Neuronal stem cell (in vitro differentiated cells): ENCODE results near the gene GRIN2A.
"Not testable (repeated sequence)": the region's sequence is repeated elsewhere in the genome, so short reads cannot be mapped to it uniquely, and the experiment has no call there.

Experiments
- DNase-seq: peaks from one replicate; pipeline ENCODE4 v3.0.0-alpha.2; 2013; ENCODE audit warnings: low spot score
- H2AFZ ChIP-seq: one replicate; pipeline ENCODE4 v1.6.1; 2013; ENCODE audit warnings: mild to moderate bottlenecking, low read length, inconsistent platforms
- H2AK5ac ChIP-seq: 2 replicates; pipeline ENCODE4 v1.6.1; 2013; ENCODE audit warnings: low read depth, mild to moderate bottlenecking, inconsistent platforms, low read length, moderate library complexity, mixed read lengths
- H2BK120ac ChIP-seq: 2 replicates; pipeline ENCODE4 v1.6.1; 2013; ENCODE audit warnings: low read depth, mild to moderate bottlenecking, inconsistent platforms, low read length, moderate library complexity, mixed read lengths
- H2BK12ac ChIP-seq: one replicate; pipeline ENCODE4 v1.6.1; 2013; ENCODE audit warnings: low read length, inconsistent platforms
- H2BK15ac ChIP-seq: 2 replicates; pipeline ENCODE4 v1.6.1; 2013; ENCODE audit warnings: mild to moderate bottlenecking, low read length, inconsistent platforms, mixed read lengths
- H2BK5ac ChIP-seq: one replicate; pipeline ENCODE4 v1.6.1; 2013; ENCODE audit warnings: inconsistent platforms, mild to moderate bottlenecking, low read length, moderate library complexity
- H3K14ac ChIP-seq: one replicate; pipeline ENCODE4 v1.6.1; 2013; ENCODE audit warnings: low read length, inconsistent platforms
- H3K18ac ChIP-seq: 2 replicates; pipeline ENCODE4 v1.6.1; 2013; ENCODE audit warnings: low read length, inconsistent platforms
- H3K23ac ChIP-seq: 2 replicates; pipeline ENCODE4 v1.6.1; 2013; ENCODE audit warnings: low read depth, mild to moderate bottlenecking, mixed read lengths, low read length, inconsistent platforms; ENCODE audit not compliant: poor library complexity
- H3K27ac ChIP-seq: replicated peaks from 3 replicates; pipeline ENCODE4 v1.5.1; 2013; ENCODE audit warnings: low read length, inconsistent platforms
- H3K27me3 ChIP-seq, 3 experiments: 2 replicates each; pipeline ENCODE4 v1.6.1; 2013; ENCODE audit warnings: low read length in 3 of 3, mild to moderate bottlenecking in 2 of 3, inconsistent platforms in 1 of 3, low read depth in 1 of 3, mixed read lengths in 1 of 3, moderate library complexity in 1 of 3; ENCODE audit not compliant: control insufficient read depth in 3 of 3, insufficient read depth in 3 of 3
- H3K36me3 ChIP-seq, 2 donors: replicated peaks in 1 of 2; 2 replicates each; pipeline ENCODE4 v1.6.1; 2013; ENCODE audit warnings: low read length in 2 of 2; ENCODE audit not compliant: control insufficient read depth in 2 of 2, insufficient read depth in 2 of 2
- H3K4ac ChIP-seq: 2 replicates; pipeline ENCODE4 v1.6.1; 2013; ENCODE audit warnings: inconsistent platforms, mild to moderate bottlenecking, low read length, moderate library complexity
- H3K4me1 ChIP-seq, 2 donors: 1 replicate in 1 of 2; 2 replicates in 1 of 2; pipeline ENCODE4 v1.6.1; 2013; ENCODE audit warnings: low read length in 2 of 2, low read depth in 1 of 2; ENCODE audit not compliant: control insufficient read depth in 2 of 2, insufficient read depth in 1 of 2
- H3K4me2 ChIP-seq: one replicate; pipeline ENCODE4 v1.6.1; 2013; ENCODE audit warnings: mild to moderate bottlenecking, low read length, inconsistent platforms; ENCODE audit not compliant: insufficient read depth, poor library complexity, severe bottlenecking
- H3K4me3 ChIP-seq, 2 donors: 2 replicates each; pipeline ENCODE4 v1.5.1; 2013; ENCODE audit warnings: low read length in 2 of 2, mild to moderate bottlenecking in 2 of 2, inconsistent platforms in 1 of 2, moderate library complexity in 1 of 2
- H3K79me1 ChIP-seq: one replicate; pipeline ENCODE4 v1.6.1; 2013; ENCODE audit warnings: low read depth, mild to moderate bottlenecking, inconsistent platforms, low read length, moderate library complexity
- H3K9ac ChIP-seq: one replicate; pipeline ENCODE4 v1.6.1; 2013; ENCODE audit warnings: mild to moderate bottlenecking, low read depth, low read length, inconsistent platforms; ENCODE audit not compliant: poor library complexity
- H3K9me3 ChIP-seq, 2 donors: replicated peaks in 1 of 2; 2 replicates each; pipeline versions ENCODE3 to v1.6.1; 2013; ENCODE audit warnings: low read length in 2 of 2, mild to moderate bottlenecking in 2 of 2, inconsistent platforms in 1 of 2, low read depth in 1 of 2, mixed read lengths in 1 of 2, moderate library complexity in 1 of 2; ENCODE audit not compliant: control insufficient read depth in 2 of 2, insufficient read depth in 1 of 2
- H4K8ac ChIP-seq: one replicate; pipeline ENCODE4 v1.6.1; 2013; ENCODE audit warnings: low read depth, mild to moderate bottlenecking, inconsistent platforms, low read length, moderate library complexity
- H4K91ac ChIP-seq: one replicate; pipeline ENCODE4 v1.6.1; 2013; ENCODE audit warnings: low read length, low read depth, mild to moderate bottlenecking, inconsistent platforms; ENCODE audit not compliant: poor library complexity
- WGBS, 2 donors: extraction: QIAGEN DNeasy Blood & Tissue Kit; methylation state at CpG; one replicate each; pipeline ENCODE4 v1.1.7; 2013; ENCODE audit warnings: missing lambda C conversion rate in 2 of 2, mixed read lengths in 1 of 2; ENCODE audit not compliant: insufficient read length in 2 of 2, insufficient replicate concordance in 1 of 2; ENCODE audit errors: extremely low coverage in 2 of 2; 5-methylcytosine and 5-hydroxymethylcytosine counted together

Gene GRIN2A

DNA sequence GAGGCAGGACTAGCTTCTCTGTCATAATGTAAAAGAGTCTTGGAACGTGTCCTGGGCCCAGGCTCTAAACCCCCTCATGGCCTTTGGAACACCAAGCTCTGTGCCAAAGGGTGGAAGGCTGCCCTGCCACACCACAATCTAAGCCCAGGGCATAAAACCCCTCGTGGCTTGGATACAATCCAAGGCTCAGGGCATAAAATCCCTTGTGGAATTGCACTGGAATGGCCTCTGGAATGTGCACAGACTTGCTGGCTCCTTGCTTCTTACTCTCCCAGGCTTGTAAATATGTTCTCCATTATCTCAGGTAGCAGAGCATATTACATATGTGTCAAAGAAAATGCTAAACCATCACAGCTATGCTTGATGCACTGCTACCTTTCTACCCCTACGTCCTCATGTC lies 306.2 kb downstream of the GRIN2A start:
- H3K4me1 ChIP-seq, DNase-seq, H3K4me3 ChIP-seq, H2BK120ac ChIP-seq, H3K4me2 ChIP-seq, H2AK5ac ChIP-seq, H3K27ac ChIP-seq, H4K8ac ChIP-seq, H3K27me3 ChIP-seq, H3K4ac ChIP-seq, H3K18ac ChIP-seq, H2AFZ ChIP-seq, H3K36me3 ChIP-seq, H2BK12ac ChIP-seq, H3K9me3 ChIP-seq, H2BK5ac ChIP-seq, H3K14ac ChIP-seq, H4K91ac ChIP-seq, H2BK15ac ChIP-seq, H3K23ac ChIP-seq, H3K79me1 ChIP-seq, H3K9ac ChIP-seq: not testable (repeated sequence)
- no CpG with 5 or more reads among the region's 3 CpGs for WGBS, 2 donors

GRCh38 chr16:9874219-9874618 lies 308.0 kb downstream of the GRIN2A start:
- Histone ChIP-seq H4K91ac (no peak overlapping the region), H3K4me3 (no peak overlapping the region), H3K4me1 (peaks cover 0 to 2% of the 10 kb centered on the region in 2 donors), H3K4me2 (no peak overlapping the region), H2BK12ac (no peak overlapping the region), H3K9ac (no peak overlapping the region), H3K79me1 (no peaks in the 10 kb centered on the region), H3K27me3 (no peaks in the 10 kb centered on the region), H2BK120ac (no peak overlapping the region), H3K14ac (no peak overlapping the region), H2BK15ac (no peak overlapping the region), H3K36me3 (no peaks in the 10 kb centered on the region), H3K9me3 (no peaks in the 10 kb centered on the region), H2AK5ac (no peak overlapping the region), H3K18ac (no peak overlapping the region), H2BK5ac (no peak overlapping the region), H3K27ac (no peak overlapping the region), H4K8ac (no peak overlapping the region), H3K4ac (no peak overlapping the region), H2AFZ (no peak overlapping the region), H3K23ac (no peak overlapping the region)
- no peak for DNase-seq
- WGBS, 2 donors, result no CpG with 5 or more reads among the region's 7 CpGs

DNA sequence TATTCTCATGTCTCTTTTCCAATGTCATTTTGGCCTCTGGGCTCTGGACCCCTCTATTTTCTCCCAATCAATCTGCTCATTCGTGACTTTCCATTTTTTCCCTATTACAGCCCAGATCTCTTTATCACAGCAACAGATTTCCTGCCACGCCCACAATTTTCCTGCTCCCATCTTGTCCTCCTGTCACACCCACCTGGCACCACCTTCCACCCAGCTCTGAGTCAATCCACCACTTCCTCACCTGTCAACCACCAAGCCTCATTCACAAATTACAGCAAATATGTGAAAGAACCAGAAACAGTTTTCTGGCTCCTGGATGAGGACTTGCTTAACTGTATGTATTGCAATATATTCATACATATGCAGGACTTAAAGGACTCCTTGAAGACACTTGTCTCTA lies 311.3 kb downstream of the GRIN2A start:
- H3K14ac ChIP-seq, result no peak overlapping the region
- H3K4me3 ChIP-seq, result no peak overlapping the region
- no CpG with 5 or more reads among the region's 2 CpGs for WGBS, 2 donors
- no peaks in the 10 kb centered on the region for H3K79me1 ChIP-seq
- H3K9ac ChIP-seq, result no peak overlapping the region
- no peak overlapping the region for H3K4ac ChIP-seq
- no peak overlapping the region for H2BK15ac ChIP-seq
- no peak overlapping the region for H4K91ac ChIP-seq
- H3K4me1 ChIP-seq, result peaks cover 0 to 2% of the 10 kb centered on the region in 2 donors
- no peak overlapping the region for H3K18ac ChIP-seq
- H3K4me2 ChIP-seq, result no peak overlapping the region
- no peak overlapping the region for H2BK12ac ChIP-seq
- no peak overlapping the region for H3K23ac ChIP-seq
- no peak overlapping the region for H2AK5ac ChIP-seq
- H3K27me3 ChIP-seq, result no peaks in the 10 kb centered on the region
- no peak overlapping the region for H2AFZ ChIP-seq
- H2BK120ac ChIP-seq, result no peak overlapping the region
- no peaks in the 10 kb centered on the region for H3K36me3 ChIP-seq
- H3K9me3 ChIP-seq, result no peaks in the 10 kb centered on the region
- no peak for DNase-seq
- H3K27ac ChIP-seq, result no peak overlapping the region
- H2BK5ac ChIP-seq, result no peak overlapping the region
- H4K8ac ChIP-seq, result no peak overlapping the region

- Histone ChIP-seq H3K4me3 (no peak overlapping the region), H2BK15ac (no peak overlapping the region), H2AFZ (no peak overlapping the region), H3K27me3 (no peaks in the 10 kb centered on the region), H3K27ac (no peak overlapping the region), H2BK12ac (no peak overlapping the region), H3K14ac (no peak overlapping the region), H3K79me1 (no peaks in the 10 kb centered on the region), H3K4me1 (peaks cover 0 to 2% of the 10 kb centered on the region in 2 donors), H2AK5ac (no peak overlapping the region), H3K9me3 (no peaks in the 10 kb centered on the region), H3K23ac (no peak overlapping the region), H2BK120ac (no peak overlapping the region), H3K4me2 (no peak overlapping the region), H3K18ac (no peak overlapping the region), H3K9ac (no peak overlapping the region), H3K4ac (no peak overlapping the region), H2BK5ac (no peak overlapping the region), H3K36me3 (no peaks in the 10 kb centered on the region), H4K8ac (no peak overlapping the region), H4K91ac (no peak overlapping the region)
- WGBS, 2 donors, result no CpG with 5 or more reads among the region's 3 CpGs
- DNase-seq, result no peak
Observed at GRCh38 chr16:9869776-9870175, 312.5 kb downstream of the GRIN2A start.
